DND-41 (cell line): ENCODE measurements around the gene LYSMD3.

ENCODE experiments used
- CTCF ChIP-seq: IDR thresholded peaks from 2 replicates; pipeline ENCODE4 v1.5.1; 2012; ENCODE audit warnings: borderline replicate concordance, low read length, moderate library complexity, mild to moderate bottlenecking; ENCODE audit not compliant: poor library complexity, severe bottlenecking; ENCODE audit errors: extremely low read depth
- EZH2 ChIP-seq: IDR thresholded peaks from 3 replicates; pipeline ENCODE4 v1.6.1; 2012; ENCODE audit warnings: borderline replicate concordance, low read depth, mild to moderate bottlenecking, moderate library complexity, low read length, inconsistent platforms; ENCODE audit not compliant: severe bottlenecking

GRCh38 chr5:90534922-90535321 is 5.5 kb upstream of the LYSMD3 start:
- no peak for TF ChIP-seq CTCF
- TF ChIP-seq EZH2 = no peak
